Measurements from ENCODE around the gene SGPP2. TPM values are rescaled to one million over a fixed set of nuclear protein-coding genes. Genes with fewer than 3 reads are reported as not detected.
A peak's percentile ranks its signal among the peaks of the same experiment; 100 is the strongest.

The SGPP2 gene
- total RNA-seq, 1 donor from 2014 or later: 12.4 TPM

- Mint-ChIP-seq H3K4me1 (peaks cover 56% of the 10 kb centered on the region), H3K36me3 (ENCODE audit: low read depth) (peaks cover 10% of the 10 kb centered on the region), H3K27me3 (peaks cover 22% of the 10 kb centered on the region), H3K9me3 (no peaks in the 10 kb centered on the region), H3K4me3 (peak overlapping the region; percentile 3), H3K27ac (peak overlapping the region; percentile 19)
- ChIA-PET POLR2A (no interaction called here), CTCF (no interaction called here)
- ATAC-seq (ENCODE audit: low read depth) (peak; percentile 20), DNase-seq (no peak)
- intact Hi-C loops (cut with micrococcal nuclease): loop anchor here (5.0 to 10.0 kb wide), 2 partner anchors 485 to 1527 kb away; partner anchors contain the start of gene MRPL44
- TF ChIP-seq CTCF (IDR thresholded peaks at IDR 0.05): no peak
Measured at GRCh38 chr2:222427646-222428301, 3.4 kb downstream of the SGPP2 start.

GRCh38 chr2:222430071-222430470 is 5.7 kb downstream of the SGPP2 start:
- no peak for TF ChIP-seq CTCF (IDR thresholded peaks at IDR 0.05)
- Mint-ChIP-seq H3K27me3 (peaks cover 8% of the 10 kb centered on the region), H3K4me3 (no peak overlapping the region), H3K4me1 (peaks cover 59% of the 10 kb centered on the region), H3K27ac (no peak overlapping the region), H3K36me3 (ENCODE audit: low read depth) (peaks cover 3% of the 10 kb centered on the region), H3K9me3 (no peaks in the 10 kb centered on the region)
- intact Hi-C loops (cut with micrococcal nuclease): no loop called here
- ATAC-seq (ENCODE audit: low read depth) (no peak), DNase-seq (no peak)
- ChIA-PET POLR2A (interaction anchor here (0.6 kb wide), 1 partner anchor 25 kb away, joined by 7 read pairs; no protein-coding TSS in a partner anchor), CTCF (no interaction called here)

GRCh38 chr2:222430681-222431080 is 6.3 kb downstream of the SGPP2 start:
- ATAC-seq (ENCODE audit: low read depth) (no peak), DNase-seq (no peak)
- intact Hi-C loops (cut with micrococcal nuclease): no loop called here
- TF ChIP-seq CTCF (IDR thresholded peaks at IDR 0.05): no peak
- Mint-ChIP-seq H3K4me1 (peaks cover 54% of the 10 kb centered on the region), H3K27me3 (peaks cover 4% of the 10 kb centered on the region), H3K36me3 (ENCODE audit: low read depth) (peaks cover 2% of the 10 kb centered on the region), H3K9me3 (no peaks in the 10 kb centered on the region), H3K27ac (no peak overlapping the region), H3K4me3 (no peak overlapping the region)
- ChIA-PET POLR2A (interaction anchor here (0.6 kb wide), 1 partner anchor 24 kb away, joined by 7 read pairs; no protein-coding TSS in a partner anchor), CTCF (no interaction called here)

GRCh38 chr2:222431869-222432268 is 7.5 kb downstream of the SGPP2 start:
- ChIA-PET POLR2A (no interaction called here), CTCF (no interaction called here)
- no peak for ATAC-seq (ENCODE audit: low read depth)
- no peak overlapping the region for H3K4me3 Mint-ChIP-seq
- H3K4me1 Mint-ChIP-seq: peaks cover 43% of the 10 kb centered on the region
- no peaks in the 10 kb centered on the region for H3K9me3 Mint-ChIP-seq
- DNase-seq: no peak
- peaks cover 2% of the 10 kb centered on the region for H3K36me3 Mint-ChIP-seq (ENCODE audit: low read depth)
- H3K27me3 Mint-ChIP-seq: no peaks in the 10 kb centered on the region
- no peak overlapping the region for H3K27ac Mint-ChIP-seq
- no peak for TF ChIP-seq CTCF (IDR thresholded peaks at IDR 0.05)
- intact Hi-C loops (cut with micrococcal nuclease): no loop called here

- DNase-seq: no peak
- POLR2A ChIA-PET: interaction anchor here (1.1 kb wide), 1 partner anchor 10 kb away, joined by 4 read pairs; the partner anchor contains the start of gene SGPP2
- peaks cover 30% of the 10 kb centered on the region for H3K4me1 Mint-ChIP-seq
- peaks cover 2% of the 10 kb centered on the region for H3K36me3 Mint-ChIP-seq (ENCODE audit: low read depth)
- peak overlapping the region; percentile 67 for H3K27ac Mint-ChIP-seq
- intact Hi-C loops (cut with micrococcal nuclease): loop anchor here (1.0 kb wide), 1 partner anchor 8 kb away; no protein-coding TSS in a partner anchor
- H3K27me3 Mint-ChIP-seq: no peaks in the 10 kb centered on the region
- no peak for TF ChIP-seq CTCF (IDR thresholded peaks at IDR 0.05)
- H3K4me3 Mint-ChIP-seq: peak overlapping the region; percentile 67
- peak; percentile 69 for ATAC-seq (ENCODE audit: low read depth)
- CTCF ChIA-PET: interaction anchor here (0.7 kb wide), 1 partner anchor 115 kb away, joined by 3 read pairs; no protein-coding TSS in a partner anchor
- H3K9me3 Mint-ChIP-seq: no peaks in the 10 kb centered on the region
Measured at GRCh38 chr2:222433332-222434173, 9.2 kb downstream of the SGPP2 start.
